Measurements from ENCODE around the gene DISC1. TPM values are rescaled to one million over a fixed set of nuclear protein-coding genes. Genes with fewer than 3 reads are reported as not detected.

DISC1 gene
- total RNA-seq, 1 experiment from 2014 or later = 1.8 TPM

DNA sequence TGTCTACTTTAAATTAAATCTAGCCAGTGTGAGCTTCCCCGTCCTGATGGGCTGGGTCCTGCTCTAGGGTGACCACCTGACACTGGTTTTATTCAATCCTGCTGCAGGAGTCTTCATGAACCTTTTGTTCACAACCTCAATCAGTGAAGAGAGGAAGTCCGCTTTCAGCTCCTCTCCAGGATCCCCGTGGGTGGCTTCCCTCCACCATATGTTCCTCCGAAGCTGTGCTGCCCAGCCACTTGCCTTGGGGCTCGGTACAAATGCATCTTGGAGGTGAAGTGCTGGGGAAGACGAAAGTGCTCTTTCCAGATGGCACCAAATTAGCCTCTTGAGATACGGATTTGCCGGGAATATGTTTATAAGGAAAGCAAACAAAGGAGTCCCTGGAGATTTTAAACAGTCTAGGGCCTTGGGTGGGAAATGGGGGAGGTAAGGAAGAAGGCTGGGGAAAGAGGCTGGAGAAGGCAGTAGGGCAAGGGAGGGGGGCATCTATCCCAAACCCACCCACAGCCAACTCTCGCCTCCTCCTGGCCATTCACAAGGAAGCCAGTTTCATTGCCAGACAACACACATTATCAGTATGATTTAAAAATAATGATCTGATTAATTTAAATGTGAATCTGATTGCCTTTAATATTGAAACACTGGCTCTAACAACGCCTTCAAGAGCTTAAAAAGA, 430.8 kb downstream of the DISC1 start (continued):
- TF ChIP-seq YY1 (IDR thresholded peaks at IDR 0.05; ENCODE audit: extremely low read depth, insufficient replicate concordance, low read depth, low read length) = no peak

DNA sequence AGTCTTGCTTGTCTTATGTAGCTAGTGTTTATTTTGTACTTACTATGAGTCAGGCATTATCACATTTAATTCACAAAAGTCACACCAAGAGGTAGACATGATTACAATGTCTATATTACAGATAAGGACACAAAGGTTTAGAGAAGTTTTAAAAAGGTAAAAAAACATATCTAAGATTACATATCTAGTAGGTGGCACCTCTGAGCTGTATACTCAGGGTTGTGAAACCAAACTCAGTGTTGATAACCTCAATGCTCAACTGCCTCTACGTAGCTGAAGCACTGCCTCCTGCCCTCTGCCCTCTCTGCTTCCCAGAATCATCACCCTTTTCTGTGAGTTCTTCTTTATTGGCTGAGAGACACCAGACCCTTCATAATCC, 431.3 kb downstream of the DISC1 start:
- ATAC-seq = no peak
- Histone ChIP-seq H3K9me3 (ENCODE audit: control insufficient read depth in 1 of 2, insufficient read depth in 1 of 2, low read depth in 1 of 2, low read length in 2 of 2) (no peaks in the 10 kb centered on the region), H3K4me3 (replicated peaks in 1 of 2; ENCODE audit: low read depth in 1 of 2, low read length in 2 of 2) (no peak overlapping the region), H4K20me1 (ENCODE audit: insufficient read depth) (no peaks in the 10 kb centered on the region), H3K27ac (ENCODE audit: low read depth, low read length) (no peak overlapping the region), H2AFZ (ENCODE audit: low read depth, low read length, poor library complexity, severe bottlenecking) (no peak overlapping the region), H3K36me3 (ENCODE audit: control insufficient read depth in 1 of 2, insufficient read depth in 2 of 2, low read length in 2 of 2) (no peaks in the 10 kb centered on the region), H3K27me3 (ENCODE audit: insufficient read depth, low read length) (peaks cover 23% of the 10 kb centered on the region), H3K9ac (ENCODE audit: low read length) (no peak overlapping the region), H3K4me2 (ENCODE audit: low read length) (no peak overlapping the region), H3K9me2 (ENCODE audit: insufficient read depth) (no peaks in the 10 kb centered on the region), H3K4me1 (ENCODE audit: control insufficient read depth in 1 of 2, insufficient read depth in 2 of 2, low read length in 2 of 2) (no peaks in the 10 kb centered on the region), H3K79me2 (ENCODE audit: insufficient read depth, low read length) (no peaks in the 10 kb centered on the region)
- no TSS peak for BruUV-seq (replicated peaks)
- no peak for DNase-seq (ENCODE audit: low read depth, low spot score)
- no peak for TF ChIP-seq JUND (IDR thresholded peaks at IDR 0.05)
- TF ChIP-seq TCF7L2 (IDR thresholded peaks at IDR 0.05; ENCODE audit: borderline replicate concordance, extremely low read depth, insufficient read depth, insufficient read length) = no peak
- no peak for TF ChIP-seq POLR2AphosphoS5 (IDR thresholded peaks at IDR 0.05; ENCODE audit: low read depth, low read length)
- no peak for TF ChIP-seq SP1 (IDR thresholded peaks at IDR 0.05; ENCODE audit: low read depth)
- no peak for TF ChIP-seq SRF (IDR thresholded peaks at IDR 0.05; ENCODE audit: low read depth)
- TF ChIP-seq, protein P1, sequence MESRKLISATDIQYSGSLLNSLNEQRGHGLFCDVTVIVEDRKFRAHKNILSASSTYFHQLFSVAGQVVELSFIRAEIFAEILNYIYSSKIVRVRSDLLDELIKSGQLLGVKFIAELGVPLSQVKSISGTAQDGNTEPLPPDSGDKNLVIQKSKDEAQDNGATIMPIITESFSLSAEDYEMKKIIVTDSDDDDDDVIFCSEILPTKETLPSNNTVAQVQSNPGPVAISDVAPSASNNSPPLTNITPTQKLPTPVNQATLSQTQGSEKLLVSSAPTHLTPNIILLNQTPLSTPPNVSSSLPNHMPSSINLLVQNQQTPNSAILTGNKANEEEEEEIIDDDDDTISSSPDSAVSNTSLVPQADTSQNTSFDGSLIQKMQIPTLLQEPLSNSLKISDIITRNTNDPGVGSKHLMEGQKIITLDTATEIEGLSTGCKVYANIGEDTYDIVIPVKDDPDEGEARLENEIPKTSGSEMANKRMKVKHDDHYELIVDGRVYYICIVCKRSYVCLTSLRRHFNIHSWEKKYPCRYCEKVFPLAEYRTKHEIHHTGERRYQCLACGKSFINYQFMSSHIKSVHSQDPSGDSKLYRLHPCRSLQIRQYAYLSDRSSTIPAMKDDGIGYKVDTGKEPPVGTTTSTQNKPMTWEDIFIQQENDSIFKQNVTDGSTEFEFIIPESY (IDR thresholded peaks at IDR 0.05; ENCODE audit: extremely low read depth, insufficient replicate concordance, low read length) = no peak
- TF ChIP-seq, protein P2, sequence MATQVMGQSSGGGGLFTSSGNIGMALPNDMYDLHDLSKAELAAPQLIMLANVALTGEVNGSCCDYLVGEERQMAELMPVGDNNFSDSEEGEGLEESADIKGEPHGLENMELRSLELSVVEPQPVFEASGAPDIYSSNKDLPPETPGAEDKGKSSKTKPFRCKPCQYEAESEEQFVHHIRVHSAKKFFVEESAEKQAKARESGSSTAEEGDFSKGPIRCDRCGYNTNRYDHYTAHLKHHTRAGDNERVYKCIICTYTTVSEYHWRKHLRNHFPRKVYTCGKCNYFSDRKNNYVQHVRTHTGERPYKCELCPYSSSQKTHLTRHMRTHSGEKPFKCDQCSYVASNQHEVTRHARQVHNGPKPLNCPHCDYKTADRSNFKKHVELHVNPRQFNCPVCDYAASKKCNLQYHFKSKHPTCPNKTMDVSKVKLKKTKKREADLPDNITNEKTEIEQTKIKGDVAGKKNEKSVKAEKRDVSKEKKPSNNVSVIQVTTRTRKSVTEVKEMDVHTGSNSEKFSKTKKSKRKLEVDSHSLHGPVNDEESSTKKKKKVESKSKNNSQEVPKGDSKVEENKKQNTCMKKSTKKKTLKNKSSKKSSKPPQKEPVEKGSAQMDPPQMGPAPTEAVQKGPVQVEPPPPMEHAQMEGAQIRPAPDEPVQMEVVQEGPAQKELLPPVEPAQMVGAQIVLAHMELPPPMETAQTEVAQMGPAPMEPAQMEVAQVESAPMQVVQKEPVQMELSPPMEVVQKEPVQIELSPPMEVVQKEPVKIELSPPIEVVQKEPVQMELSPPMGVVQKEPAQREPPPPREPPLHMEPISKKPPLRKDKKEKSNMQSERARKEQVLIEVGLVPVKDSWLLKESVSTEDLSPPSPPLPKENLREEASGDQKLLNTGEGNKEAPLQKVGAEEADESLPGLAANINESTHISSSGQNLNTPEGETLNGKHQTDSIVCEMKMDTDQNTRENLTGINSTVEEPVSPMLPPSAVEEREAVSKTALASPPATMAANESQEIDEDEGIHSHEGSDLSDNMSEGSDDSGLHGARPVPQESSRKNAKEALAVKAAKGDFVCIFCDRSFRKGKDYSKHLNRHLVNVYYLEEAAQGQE (IDR thresholded peaks at IDR 0.05; ENCODE audit: low read depth) = no peak
- TF ChIP-seq ELF1 (IDR thresholded peaks at IDR 0.05; ENCODE audit: borderline replicate concordance, low read depth) = no peak
- ChIA-PET POLR2A (no interaction called here), RAD21 (ENCODE audit: low non-redundant PET in 1 of 2, low total read pairs in 2 of 2, uncharacterized antibody in 2 of 2, unreplicated experiment in 2 of 2) (no interaction called here), CTCF (no interaction called here)
- intact Hi-C loops (cut with micrococcal nuclease) = no loop called here
